A549 (cell line): ENCODE results near the gene EXOC4. TPM values are rescaled to one million over a fixed set of nuclear protein-coding genes. Genes with fewer than 3 reads are reported as not detected.

ENCODE experiments used
- ATAC-seq, 2 experiments: fragments of 200-7000 bp in 1 of 2; fragments of >200 bp in 1 of 2; cut with Nextera tagmentation in 1 of 2; cut with Tn5 transposase in 1 of 2; 3 replicates each; pipeline versions ENCODE4 v1.8.0 to v1.9.1; 2018 to 2020; ENCODE audit warnings: mild to moderate bottlenecking in 1 of 2, moderate library complexity in 1 of 2
- CTCF ChIA-PET: fragments of 300-600 bp; sonication (Branson Sonifier 250); formaldehyde crosslinking; extraction: SDS; loops from one replicate; lab custom pipeline; 2021; ENCODE audit warnings: antibody characterized with exemption, inconsistent platforms; lab: Yijun Ruan, JAX
- POLR2A ChIA-PET: fragments of 350-600 bp; formaldehyde crosslinking; extraction: SDS; loops from one replicate; lab custom pipeline; 2021; ENCODE audit warnings: antibody characterized with exemption, inconsistent platforms; lab: Yijun Ruan, JAX
- DNase-seq, 2 experiments: peaks; one replicate each; pipeline versions ENCODE4 v3.0.0 to v3.0.0-alpha.2; 2011 to 2016; ENCODE audit warnings: low read depth in 1 of 2, low spot score in 1 of 2
- FAIRE-seq: peaks from 2 replicates; lab custom pipeline; 2011; peaks lifted over from hg19 to GRCh38; lab: Jason Lieb, UNC
- H3K27ac ChIP-seq, 2 experiments: fragments of >200 bp; sonication (Bioruptor Twin); formaldehyde crosslinking; 3 replicates each; pipeline ENCODE4 v1.5.1; 2016 to 2017
- H3K4me1 ChIP-seq: fragments of >200 bp; sonication (Bioruptor Twin); formaldehyde crosslinking; 3 replicates; pipeline ENCODE4 v1.6.1; 2016
- H3K4me2 ChIP-seq: fragments of >200 bp; sonication (Bioruptor Twin); formaldehyde crosslinking; 3 replicates; pipeline ENCODE4 v1.6.1; 2016
- H3K4me3 ChIP-seq: fragments of >200 bp; sonication (Bioruptor Twin); formaldehyde crosslinking; 3 replicates; pipeline ENCODE4 v1.5.1; 2016
- H3K9me3 ChIP-seq: fragments of >200 bp; sonication (Bioruptor Twin); formaldehyde crosslinking; 3 replicates; pipeline ENCODE4 v1.6.1; 2016
- ATOH8 ChIP-seq: fragments of 250-450 bp; sonication (Bioruptor Pico); IDR thresholded peaks from 2 replicates; pipeline ENCODE4 v1.5.0; 2020; ENCODE audit warnings: low read depth, mild to moderate bottlenecking, moderate library complexity
- CHD2 ChIP-seq: fragments of 150-350 bp; IDR thresholded peaks from 2 replicates; pipeline ENCODE4 v1.6.1; 2014; ENCODE audit warnings: low read length; ENCODE audit not compliant: partially characterized antibody
- CHD4 ChIP-seq: fragments of 200-600 bp; sonication (generic); IDR thresholded peaks from 2 replicates; pipeline ENCODE4 v1.6.1; 2016; ENCODE audit warnings: antibody characterized with exemption, mild to moderate bottlenecking, borderline replicate concordance
- EHF ChIP-seq: fragments of 250-450 bp; sonication (Bioruptor Pico); IDR thresholded peaks from 2 replicates; pipeline ENCODE4 v1.5.0; 2020; ENCODE audit warnings: mild to moderate bottlenecking
- FOSB ChIP-seq: fragments of 250-450 bp; sonication (Bioruptor Pico); IDR thresholded peaks from 2 replicates; pipeline ENCODE4 v1.5.0; 2020; ENCODE audit warnings: mild to moderate bottlenecking, moderate library complexity
- FOSL2 ChIP-seq, 2 experiments: fragments of 450-650 bp in 1 of 2; fragments of >200 bp in 1 of 2; sonication (Bioruptor Twin) in 1 of 2; formaldehyde crosslinking; IDR thresholded peaks; 2 replicates each; pipeline versions ENCODE4 v1.5.0 to v1.6.1; 2016 to 2020; ENCODE audit warnings: mild to moderate bottlenecking in 1 of 2, moderate library complexity in 1 of 2
- GATA3 ChIP-seq: IDR thresholded peaks from 2 replicates; pipeline ENCODE4 v1.6.1; 2012; ENCODE audit warnings: borderline replicate concordance
- HDAC2 ChIP-seq: fragments of 200-600 bp; sonication (generic); IDR thresholded peaks from 2 replicates; pipeline ENCODE4 v1.6.1; 2016
- HMGXB4 ChIP-seq: fragments of 250-450 bp; sonication (Bioruptor Pico); IDR thresholded peaks from 2 replicates; pipeline ENCODE4 v1.5.0; 2021; ENCODE audit warnings: mild to moderate bottlenecking, moderate library complexity, borderline replicate concordance
- HOXB5 ChIP-seq: fragments of 250-450 bp; sonication (Bioruptor Pico); IDR thresholded peaks from 2 replicates; pipeline ENCODE4 v1.5.0; 2020; ENCODE audit warnings: mild to moderate bottlenecking, moderate library complexity
- MAX ChIP-seq: IDR thresholded peaks from 2 replicates; pipeline ENCODE4 v1.6.1; 2012
- NFE2L2 ChIP-seq: fragments of 150-350 bp; conservative IDR thresholded peaks from 2 replicates; pipeline ENCODE4 v1.6.1; 2014; ENCODE audit warnings: low read length
- NR3C1 ChIP-seq: fragments of >200 bp; sonication (Bioruptor Twin); formaldehyde crosslinking; IDR thresholded peaks from 3 replicates; pipeline ENCODE4 v1.6.1; 2017
- POLR2A ChIP-seq: IDR thresholded peaks from 2 replicates; pipeline ENCODE4 v1.6.1; 2012; ENCODE audit warnings: mild to moderate bottlenecking, low read length
- REST ChIP-seq: fragments of 200-600 bp; sonication (generic); IDR thresholded peaks from 2 replicates; pipeline ENCODE4 v1.6.1; 2016; ENCODE audit warnings: antibody characterized with exemption, mild to moderate bottlenecking, moderate library complexity
- RFX5 ChIP-seq: fragments of 450-650 bp; IDR thresholded peaks from 2 replicates; pipeline ENCODE4 v1.7.1; 2014; ENCODE audit warnings: antibody characterized with exemption, mild to moderate bottlenecking, moderate library complexity
- SREBF2 ChIP-seq: fragments of 450-650 bp; IDR thresholded peaks from 2 replicates; pipeline ENCODE4 v1.6.1; 2014; ENCODE audit warnings: mild to moderate bottlenecking, moderate library complexity
- TFCP2L1 ChIP-seq: fragments of 250-450 bp; sonication (Bioruptor Pico); IDR thresholded peaks from 2 replicates; pipeline ENCODE4 v1.5.0; 2021; ENCODE audit warnings: mild to moderate bottlenecking
- ZFP36 ChIP-seq: fragments of 450-650 bp; IDR thresholded peaks from 2 replicates; pipeline ENCODE4 v1.6.1; 2014; ENCODE audit warnings: borderline replicate concordance; ENCODE audit not compliant: partially characterized antibody
- ZNF302 ChIP-seq: fragments of 250-450 bp; sonication (Bioruptor Pico); IDR thresholded peaks from 2 replicates; pipeline ENCODE4 v1.9.0; 2021; ENCODE audit warnings: inconsistent platforms, mild to moderate bottlenecking, moderate library complexity
- WGBS: methylation state at CpG from one replicate; pipeline ENCODE4 v1.1.6; 2017; ENCODE audit errors: missing lambda C conversion rate; 5-methylcytosine and 5-hydroxymethylcytosine counted together
- polyA plus RNA-seq, 4 experiments: library from polyadenylated mRNA; depleted of rRNA in 3 of 4; stranded (reverse); fragments of >200 nt; fragmentation: RNase III in 1 of 4; extraction: RNeasy Plus Mini Kit Qiagen cat#74134 plus additional on column Dnase treatment in 1 of 4; gene quantifications; 2 replicates in 3 of 4; 3 replicates in 1 of 4; pipeline ENCODE4 v1.2.3, GENCODE V29; 2011 to 2017
- TF ChIP-seq, protein P1 (sequence below): fragments of >200 bp; sonication (Bioruptor Twin); formaldehyde crosslinking; IDR thresholded peaks from 3 replicates; pipeline ENCODE4 v1.6.1; 2016

The EXOC4 gene
- polyA plus RNA-seq, 2 of the 4 experiments (the other 2 are of a cell fraction) = 33.4 to 73.1 TPM

DNA sequence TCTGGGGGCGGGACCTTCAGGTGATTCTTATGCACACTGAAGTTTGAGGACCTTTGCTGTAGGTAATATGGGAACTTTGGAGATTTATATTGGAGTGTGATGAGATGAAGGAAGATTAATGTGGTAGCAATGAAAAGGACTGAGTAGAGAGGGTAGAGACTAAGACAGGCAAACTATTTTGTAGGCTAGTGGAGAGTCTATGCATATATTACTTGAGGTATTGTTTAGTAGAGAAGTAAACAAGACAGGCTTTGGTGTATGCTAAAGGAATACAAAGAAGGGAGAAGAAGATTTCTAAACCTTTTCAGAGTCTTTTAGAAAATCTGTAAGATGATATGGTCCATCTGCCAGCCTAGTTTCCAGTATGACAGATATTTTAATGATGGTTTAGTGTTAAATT, 129.1 kb downstream of the EXOC4 start (continued):
- TF ChIP-seq ATOH8 (no peak), ZFP36 (no peak), SREBF2 (no peak), HOXB5 (CRISPR knock-in tag) (no peak)

DNA sequence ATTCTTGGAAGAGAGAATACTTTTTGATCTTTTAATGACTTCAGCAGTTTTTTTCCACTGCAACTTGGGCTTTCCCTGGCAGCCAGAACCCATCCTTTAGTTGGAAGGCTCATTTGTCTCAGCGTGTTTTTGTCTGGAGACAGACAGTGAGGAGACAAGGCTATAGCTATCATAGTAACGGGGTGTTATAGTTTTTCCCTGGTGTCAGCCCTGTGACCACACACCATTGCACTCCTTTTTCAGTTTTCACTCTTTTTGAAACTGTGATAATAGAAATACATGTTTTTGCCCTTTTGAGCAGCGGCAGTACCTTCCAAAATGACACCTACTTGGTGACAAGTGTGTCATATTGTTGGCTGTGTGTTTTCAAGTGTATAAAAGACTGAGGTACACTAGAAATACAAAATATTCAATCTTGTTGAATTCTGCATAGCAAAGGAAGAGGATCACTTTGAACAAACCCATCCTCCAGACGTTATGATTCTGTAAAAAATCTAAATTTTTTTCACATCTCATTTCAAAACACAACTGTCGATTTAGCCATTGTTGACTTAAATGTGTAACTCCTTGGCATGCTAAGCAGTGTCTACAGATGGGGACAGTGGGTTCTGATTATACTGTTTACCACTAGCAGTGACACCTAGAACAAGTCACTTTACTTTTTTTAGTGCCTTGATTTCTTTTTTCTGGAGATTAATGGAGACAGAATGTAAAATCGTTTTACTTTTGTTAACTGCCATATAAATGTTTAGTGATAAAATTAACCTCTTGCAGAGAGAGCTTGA, 130.1 kb downstream of the EXOC4 start:
- POLR2A ChIA-PET = no interaction called here
- no peak for ATAC-seq

DNA sequence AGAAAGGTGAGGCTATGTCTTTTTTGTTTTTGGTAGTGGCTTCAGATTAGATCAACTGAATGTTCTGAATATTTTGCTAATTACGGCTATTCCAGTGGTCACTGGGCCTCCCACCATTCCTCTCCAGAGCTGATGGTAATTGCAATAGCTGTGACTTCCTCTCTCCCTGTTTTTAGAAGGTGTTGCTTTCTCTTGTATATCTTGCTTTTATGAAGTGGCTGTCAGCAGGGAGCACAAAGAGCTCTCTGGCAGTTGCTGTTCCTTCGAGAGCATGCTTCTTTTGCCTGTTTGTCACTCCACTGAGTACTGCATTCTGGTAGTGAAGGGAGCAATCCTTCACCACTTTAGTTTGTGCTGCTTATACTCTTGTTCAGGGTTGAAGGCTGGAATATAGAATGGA, 133.3 kb downstream of the EXOC4 start:
- 88% methylated on average over 2 of the region's 2 CpGs for WGBS
- Histone ChIP-seq H3K4me1 (no peaks in the 10 kb centered on the region), H3K4me2 (no peak overlapping the region), H3K9me3 (no peaks in the 10 kb centered on the region), H3K27ac (no peak overlapping the region), H3K4me3 (no peak overlapping the region)
- CTCF ChIA-PET = no interaction called here
- no peak for ATAC-seq
- FAIRE-seq = no peak
- no peak for DNase-seq
- no peak for TF ChIP-seq RFX5
- no peak for TF ChIP-seq CHD4
- TF ChIP-seq POLR2A = no peak
- TF ChIP-seq TFCP2L1 (CRISPR knock-in tag) = no peak
- TF ChIP-seq, protein P1, sequence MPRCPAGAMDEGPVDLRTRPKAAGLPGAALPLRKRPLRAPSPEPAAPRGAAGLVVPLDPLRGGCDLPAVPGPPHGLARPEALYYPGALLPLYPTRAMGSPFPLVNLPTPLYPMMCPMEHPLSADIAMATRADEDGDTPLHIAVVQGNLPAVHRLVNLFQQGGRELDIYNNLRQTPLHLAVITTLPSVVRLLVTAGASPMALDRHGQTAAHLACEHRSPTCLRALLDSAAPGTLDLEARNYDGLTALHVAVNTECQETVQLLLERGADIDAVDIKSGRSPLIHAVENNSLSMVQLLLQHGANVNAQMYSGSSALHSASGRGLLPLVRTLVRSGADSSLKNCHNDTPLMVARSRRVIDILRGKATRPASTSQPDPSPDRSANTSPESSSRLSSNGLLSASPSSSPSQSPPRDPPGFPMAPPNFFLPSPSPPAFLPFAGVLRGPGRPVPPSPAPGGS = no peak
- no peak for TF ChIP-seq REST
- no peak for TF ChIP-seq CHD2
- no peak for TF ChIP-seq EHF (CRISPR knock-in tag)
- TF ChIP-seq HMGXB4 = no peak
- TF ChIP-seq MAX = no peak
- no peak for TF ChIP-seq SREBF2
- TF ChIP-seq FOSB (CRISPR knock-in tag) = no peak
- TF ChIP-seq NFE2L2 = no peak
- TF ChIP-seq FOSL2 (IDR thresholded peaks at IDR 0.05) = no peak
- no peak for TF ChIP-seq FOSL2 (CRISPR knock-in tag; IDR thresholded peaks at IDR 0.05)
- TF ChIP-seq HDAC2 = no peak
- TF ChIP-seq NR3C1 = no peak
- TF ChIP-seq ATOH8 = no peak
- no peak for TF ChIP-seq GATA3
- POLR2A ChIA-PET = no interaction called here

More for the DNA sequence above, 130.1 kb downstream of the EXOC4 start:
- FAIRE-seq = no peak
- DNase-seq = no peak
- Histone ChIP-seq H3K27ac (no peak overlapping the region), H3K4me1 (no peaks in the 10 kb centered on the region), H3K4me2 (no peak overlapping the region), H3K4me3 (no peak overlapping the region), H3K9me3 (no peaks in the 10 kb centered on the region)
- TF ChIP-seq RFX5 = no peak
- no peak for TF ChIP-seq ZNF302
- TF ChIP-seq HOXB5 (CRISPR knock-in tag) = no peak
- CTCF ChIA-PET = no interaction called here
- 74% methylated on average over 6 of the region's 6 CpGs for WGBS
